WI38 (cell line): ENCODE data around the gene RIMS4.

ENCODE experiments used
- H3K4me3 ChIP-seq: 2 replicates; pipeline ENCODE4 v1.5.1; 2011; ENCODE audit warnings: low read depth, mild to moderate bottlenecking, control low read depth, low read length
- TF ChIP-seq, protein P1 (sequence below): IDR thresholded peaks from 2 replicates; pipeline ENCODE4 v1.5.1; 2012; ENCODE audit warnings: low read depth, mild to moderate bottlenecking, control low read depth, low read length

RIMS4 gene

GRCh38 chr20:44743080-44743701, 67.2 kb downstream of the RIMS4 start:
- TF ChIP-seq, protein P1, sequence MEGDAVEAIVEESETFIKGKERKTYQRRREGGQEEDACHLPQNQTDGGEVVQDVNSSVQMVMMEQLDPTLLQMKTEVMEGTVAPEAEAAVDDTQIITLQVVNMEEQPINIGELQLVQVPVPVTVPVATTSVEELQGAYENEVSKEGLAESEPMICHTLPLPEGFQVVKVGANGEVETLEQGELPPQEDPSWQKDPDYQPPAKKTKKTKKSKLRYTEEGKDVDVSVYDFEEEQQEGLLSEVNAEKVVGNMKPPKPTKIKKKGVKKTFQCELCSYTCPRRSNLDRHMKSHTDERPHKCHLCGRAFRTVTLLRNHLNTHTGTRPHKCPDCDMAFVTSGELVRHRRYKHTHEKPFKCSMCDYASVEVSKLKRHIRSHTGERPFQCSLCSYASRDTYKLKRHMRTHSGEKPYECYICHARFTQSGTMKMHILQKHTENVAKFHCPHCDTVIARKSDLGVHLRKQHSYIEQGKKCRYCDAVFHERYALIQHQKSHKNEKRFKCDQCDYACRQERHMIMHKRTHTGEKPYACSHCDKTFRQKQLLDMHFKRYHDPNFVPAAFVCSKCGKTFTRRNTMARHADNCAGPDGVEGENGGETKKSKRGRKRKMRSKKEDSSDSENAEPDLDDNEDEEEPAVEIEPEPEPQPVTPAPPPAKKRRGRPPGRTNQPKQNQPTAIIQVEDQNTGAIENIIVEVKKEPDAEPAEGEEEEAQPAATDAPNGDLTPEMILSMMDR = no peak

GRCh38 chr20:44742304-44743079, 67.9 kb downstream of the RIMS4 start:
- no peak overlapping the region for H3K4me3 ChIP-seq
- TF ChIP-seq, protein P1 = no peak

More at GRCh38 chr20:44743080-44743701, 67.2 kb downstream of the RIMS4 start:
- no peak overlapping the region for H3K4me3 ChIP-seq

- no peak overlapping the region for H3K4me3 ChIP-seq
- TF ChIP-seq, protein P1 = no peak
Measured at GRCh38 chr20:44739942-44740341, 70.4 kb downstream of the RIMS4 start.

DNA sequence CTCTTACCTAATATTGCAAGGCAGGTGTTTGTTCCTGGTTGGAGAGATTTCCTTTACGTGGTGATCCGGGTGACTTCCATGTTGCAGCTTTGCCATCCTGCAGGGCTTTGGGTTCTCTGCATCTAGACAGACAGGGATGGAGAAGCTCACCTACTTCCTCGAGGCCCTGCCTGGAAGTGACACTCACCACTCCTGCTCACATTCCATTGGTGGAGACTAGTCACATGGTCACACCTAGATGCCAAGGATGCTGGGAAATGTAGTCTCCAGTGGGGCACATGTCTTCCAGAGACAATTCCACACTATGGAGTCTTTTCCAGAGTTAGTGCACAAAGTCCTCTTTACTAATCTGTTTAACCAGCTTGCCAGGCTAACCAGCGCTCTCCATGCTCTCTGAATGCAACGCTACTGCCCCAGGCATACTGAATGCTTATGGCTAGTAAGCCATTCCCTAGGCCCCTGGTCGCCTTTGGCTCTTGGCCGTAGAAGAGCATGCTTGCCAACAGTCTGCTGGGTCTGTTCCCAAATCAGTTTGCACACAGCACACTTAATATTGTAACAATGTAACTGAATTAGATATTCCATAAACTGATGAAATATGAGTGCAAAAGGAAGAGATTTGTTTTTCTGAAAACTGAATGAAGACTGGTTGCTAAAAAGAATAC, 71.4 kb downstream of the RIMS4 start:
- H3K4me3 ChIP-seq = no peak overlapping the region
- TF ChIP-seq, protein P1 = no peak

GRCh38 chr20:44737116-44737515, 73.2 kb downstream of the RIMS4 start:
- TF ChIP-seq, protein P1 = no peak
- no peak overlapping the region for H3K4me3 ChIP-seq

- H3K4me3 ChIP-seq = no peak overlapping the region
- TF ChIP-seq, protein P1 = no peak
Measured at GRCh38 chr20:44736170-44737021, 74.0 kb downstream of the RIMS4 start.
